Panc1 (cell line): ENCODE measurements around the gene HOMER1. TPM values are rescaled to one million over a fixed set of nuclear protein-coding genes. Genes with fewer than 3 reads are reported as not detected.

ENCODE experiments used
- ATAC-seq: fragments of 200-7000 bp; cut with Tn5 transposase; 2 replicates; pipeline ENCODE4 v1.9.1; 2020; ENCODE audit warnings: mild to moderate bottlenecking, moderate library complexity
- BruUV-seq: library from RNA; stranded (reverse); fragments of 400-500 nt; replicated peaks from 2 replicates; lab custom pipeline; 2021; lab: Mats Ljungman, UMichigan
- CTCF ChIA-PET: fragments of 300-600 bp; sonication (Branson Sonifier 250); formaldehyde crosslinking; loops from one replicate; lab custom pipeline; 2022; ENCODE audit warnings: antibody characterized with exemption; lab: Charles Lee
- POLR2A ChIA-PET: fragments of 300-600 bp; sonication (Branson Sonifier 250); formaldehyde crosslinking; loops from one replicate; lab custom pipeline; 2022; ENCODE audit warnings: antibody characterized with exemption; lab: Charles Lee
- DNase-seq: peaks from one replicate; pipeline ENCODE4 v3.0.0-alpha.2; 2010; ENCODE audit warnings: low read depth, low spot score
- H3K27ac ChIP-seq: 2 replicates; pipeline ENCODE4 v1.5.1; 2011; ENCODE audit warnings: mild to moderate bottlenecking, low read length, inconsistent platforms
- H3K27me3 ChIP-seq: fragments of 200-500 bp; sonication (Bioruptor generic); 2 replicates; pipeline ENCODE4 v1.6.0; 2014; ENCODE audit warnings: low read length, inconsistent platforms; ENCODE audit not compliant: control insufficient read depth, insufficient read depth
- H3K36me3 ChIP-seq: fragments of 200-500 bp; sonication (Bioruptor generic); 2 replicates; pipeline ENCODE4 v1.5.1; 2014; ENCODE audit warnings: inconsistent platforms, mild to moderate bottlenecking, low read length, moderate library complexity; ENCODE audit not compliant: control insufficient read depth, insufficient read depth
- H3K4me1 ChIP-seq: 2 replicates; pipeline ENCODE4 v1.5.1; 2011; ENCODE audit warnings: inconsistent platforms, mild to moderate bottlenecking, low read length, moderate library complexity; ENCODE audit not compliant: control insufficient read depth, insufficient read depth
- H3K4me3 ChIP-seq, 2 experiments: 2 replicates each; pipeline ENCODE4 v1.5.1; 2011 to 2012; ENCODE audit warnings: low read depth in 2 of 2, low read length in 2 of 2, mild to moderate bottlenecking in 2 of 2, inconsistent platforms in 1 of 2, moderate library complexity in 1 of 2
- H3K9me3 ChIP-seq: fragments of 200-500 bp; sonication (Bioruptor generic); 2 replicates; pipeline ENCODE4 v1.5.1; 2014; ENCODE audit warnings: low read depth, mild to moderate bottlenecking, inconsistent platforms, low read length, moderate library complexity; ENCODE audit not compliant: control insufficient read depth, insufficient read depth
- CTCF ChIP-seq: fragments of 450-650 bp; IDR thresholded peaks from 2 replicates; pipeline ENCODE4 v1.5.1; 2017; ENCODE audit warnings: mild to moderate bottlenecking
- POLR2AphosphoS5 ChIP-seq: IDR thresholded peaks from 2 replicates; pipeline ENCODE4 v1.6.1; 2012; ENCODE audit warnings: mild to moderate bottlenecking, low read depth, low read length, moderate library complexity
- REST ChIP-seq, 2 experiments: IDR thresholded peaks; 2 replicates each; pipeline ENCODE4 v1.6.1; 2011 to 2012; ENCODE audit warnings: low read depth in 2 of 2, control low read depth in 1 of 2, low read length in 1 of 2, mild to moderate bottlenecking in 1 of 2, moderate library complexity in 1 of 2; ENCODE audit not compliant: insufficient read depth in 1 of 2
- SIN3A ChIP-seq: IDR thresholded peaks from 2 replicates; pipeline ENCODE4 v1.6.1; 2012; ENCODE audit warnings: low read depth, mild to moderate bottlenecking, low read length, moderate library complexity, borderline replicate concordance; ENCODE audit not compliant: insufficient read depth
- TCF7L2 ChIP-seq: IDR thresholded peaks from 2 replicates; pipeline ENCODE4 v1.6.1; 2011; ENCODE audit warnings: mild to moderate bottlenecking, low read depth, low read length, inconsistent platforms
- in situ Hi-C: cut with HindIII; loops from 2 replicates; pipeline ENCODE4 v1.10.0; 2016; ENCODE audit warnings: low sequenced_read_pairs, low pct_unique_long_range_greater_than_20kb
- intact Hi-C: fragments of 100-400 bp; cut with micrococcal nuclease; formaldehyde crosslinking; loops from one replicate; pipeline ENCODE4 v1.10.0; 2022; ENCODE audit not compliant: unreplicated experiment
- total RNA-seq: library from RNA; stranded (reverse); gene quantifications from one replicate; pipeline ENCODE4 v1.2.1, GENCODE V29; 2021; ENCODE audit not compliant: unreplicated experiment

Gene HOMER1
- total RNA-seq, 1 experiment from 2014 or later: 19.6 TPM

- CTCF ChIA-PET: interaction anchor here (0.5 kb wide), 1 partner anchor 198 kb away, joined by 3 read pairs; no protein-coding TSS in a partner anchor
- ATAC-seq: no peak
- intact Hi-C loops: no loop called here
- DNase-seq: no peak
- H3K27me3 ChIP-seq: no peaks in the 10 kb centered on the region
- POLR2A ChIA-PET: interaction anchor here (0.6 to 0.7 kb wide), 2 partner anchors 8 to 234 kb away, joined by 3 read pairs; no protein-coding TSS in a partner anchor
- H3K27ac ChIP-seq: no peak overlapping the region
- no peaks in the 10 kb centered on the region for H3K36me3 ChIP-seq
- BruUV-seq: no TSS peak
- H3K4me3 ChIP-seq: no peak overlapping the region
- no peaks in the 10 kb centered on the region for H3K4me1 ChIP-seq
- in situ Hi-C loops: no loop called here
- no peak for TF ChIP-seq TCF7L2
- no peak for TF ChIP-seq SIN3A
- no peak for TF ChIP-seq CTCF
- TF ChIP-seq REST (IDR thresholded peaks at IDR 0.05; ENCODE audit: insufficient read depth in 1 of 2, low read depth in 2 of 2, low read length in 1 of 2): no peak
- no peak for TF ChIP-seq POLR2AphosphoS5
- no peaks in the 10 kb centered on the region for H3K9me3 ChIP-seq
These were observed 117.7 kb downstream of the HOMER1 start for GRCh38 chr5:79396265-79396664.

GRCh38 chr5:79395296-79395695 lies 118.6 kb downstream of the HOMER1 start:
- H3K9me3 ChIP-seq: no peaks in the 10 kb centered on the region
- POLR2A ChIA-PET: interaction anchor here (0.6 kb wide), 1 partner anchor 260 kb away, joined by 3 read pairs; no protein-coding TSS in a partner anchor
- in situ Hi-C loops: no loop called here
- BruUV-seq: no TSS peak
- H3K4me3 ChIP-seq: no peak overlapping the region
- intact Hi-C loops: no loop called here
- DNase-seq (no peak), ATAC-seq (no peak)
- H3K27me3 ChIP-seq: no peaks in the 10 kb centered on the region
- TF ChIP-seq REST (IDR thresholded peaks at IDR 0.05; ENCODE audit: insufficient read depth in 1 of 2, low read depth in 2 of 2, low read length in 1 of 2) (no peak), TCF7L2 (no peak), SIN3A (no peak), CTCF (no peak), POLR2AphosphoS5 (no peak)
- CTCF ChIA-PET: no interaction called here
- no peak overlapping the region for H3K27ac ChIP-seq
- no peaks in the 10 kb centered on the region for H3K36me3 ChIP-seq
- no peaks in the 10 kb centered on the region for H3K4me1 ChIP-seq
